RWPE1 (cell line): Measurements from ENCODE around the gene RPP25.

Experiments used
- CTCF ChIA-PET: fragments of 350-600 bp; sonication (Branson Sonifier 250); formaldehyde crosslinking; extraction: SDS; loops from one replicate; lab custom pipeline; 2021; lab: Yijun Ruan, JAX
- POLR2A ChIA-PET: fragments of 400-600 bp; formaldehyde crosslinking; extraction: SDS; loops from one replicate; lab custom pipeline; 2020; ENCODE audit warnings: antibody characterized with exemption; ENCODE audit not compliant: low non-redundant PET; lab: Yijun Ruan, JAX
- DNase-seq: peaks from one replicate; pipeline ENCODE4 v3.0.0; 2012; ENCODE audit warnings: low spot score
- H3K27ac ChIP-seq: fragments of 450-650 bp; 2 replicates; pipeline ENCODE4 v1.5.1; 2017
- CTCF ChIP-seq: fragments of 450-650 bp; conservative IDR thresholded peaks from 2 replicates; pipeline ENCODE4 v1.5.1; 2017; ENCODE audit warnings: low read depth, mild to moderate bottlenecking

Gene RPP25

GRCh38 chr15:74906450-74907162, 50.0 kb downstream of the RPP25 start, which contains the start of gene FAM219B:
TSS of gene FAM219B (minus strand) at chr15:74906851. CDS start at chr15:74906800, 51 bp downstream.
- TF ChIP-seq CTCF, result no peak
- CTCF ChIA-PET, result interaction anchor here (0.6 to 1.1 kb wide), 4 partner anchors 44 to 663 kb away, joined by 3 to 4 read pairs (median 4); no protein-coding TSS in a partner anchor
- POLR2A ChIA-PET, result interaction anchor here (0.6 to 1.1 kb wide), 3 partner anchors 64 to 124 kb away, joined by 3 read pairs; no protein-coding TSS in a partner anchor

GRCh38 chr15:74906067-74906449, 50.5 kb downstream of the RPP25 start:
- ChIA-PET POLR2A (interaction anchor here (1.0 to 1.1 kb wide), 2 partner anchors 64 to 87 kb away, joined by 3 read pairs; no protein-coding TSS in a partner anchor), CTCF (interaction anchor here (0.6 to 1.1 kb wide), 3 partner anchors 45 to 664 kb away, joined by 4 read pairs; no protein-coding TSS in a partner anchor)
- TF ChIP-seq CTCF, result no peak
- H3K27ac ChIP-seq, result peak overlapping the region; percentile 83
- DNase-seq, result peak; percentile 42

More at GRCh38 chr15:74906450-74907162, 50.0 kb downstream of the RPP25 start, which contains the start of gene FAM219B:
- peak within 1 kb of the TSS; percentile 83 for H3K27ac ChIP-seq
- DNase-seq, result peak; percentile 97
